ENCODE data around the gene RBMS3.
"Not testable (repeated sequence)": the region's sequence is repeated elsewhere in the genome, so short reads cannot be mapped to it uniquely, and the experiment has no call there.

Gene RBMS3

DNA sequence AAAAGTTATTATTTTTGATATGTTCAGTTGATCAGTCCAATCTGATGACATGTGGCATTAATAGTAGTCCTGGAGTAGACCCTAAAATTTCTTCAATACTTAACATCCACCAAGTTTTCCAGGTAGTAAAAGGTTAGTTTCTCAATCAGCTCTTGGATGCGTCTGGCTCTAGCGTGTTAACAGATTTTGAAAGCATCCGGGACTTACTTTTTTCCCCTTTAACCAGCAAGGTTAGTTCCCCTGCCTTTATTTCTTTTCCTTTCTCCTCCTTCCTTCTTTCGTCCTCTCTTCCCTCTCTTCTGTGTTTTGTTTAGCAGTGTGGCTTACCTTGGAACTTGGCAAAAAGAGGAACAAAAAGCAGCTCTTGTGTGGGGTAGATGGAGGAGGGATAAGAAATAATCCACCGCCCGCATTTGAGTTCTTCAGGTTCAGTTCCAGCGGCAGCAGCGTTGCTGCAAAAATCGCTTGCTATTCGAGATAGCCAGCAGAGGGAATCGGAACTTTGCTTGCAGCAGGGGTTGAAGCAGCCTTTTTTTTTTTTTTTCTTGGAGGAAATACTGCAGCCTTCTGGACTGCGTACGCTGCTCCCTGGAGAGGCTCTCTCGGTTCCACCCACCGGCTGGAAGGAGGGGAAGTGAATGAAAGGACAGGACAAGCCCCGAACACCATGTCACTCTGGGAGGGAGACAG lies at the start of gene RBMS3:
RBMS3 (plus strand) TSS at position 668 of the 690 bp plus-strand sequence.
- DNase-seq, result peak; percentile 96

DNA sequence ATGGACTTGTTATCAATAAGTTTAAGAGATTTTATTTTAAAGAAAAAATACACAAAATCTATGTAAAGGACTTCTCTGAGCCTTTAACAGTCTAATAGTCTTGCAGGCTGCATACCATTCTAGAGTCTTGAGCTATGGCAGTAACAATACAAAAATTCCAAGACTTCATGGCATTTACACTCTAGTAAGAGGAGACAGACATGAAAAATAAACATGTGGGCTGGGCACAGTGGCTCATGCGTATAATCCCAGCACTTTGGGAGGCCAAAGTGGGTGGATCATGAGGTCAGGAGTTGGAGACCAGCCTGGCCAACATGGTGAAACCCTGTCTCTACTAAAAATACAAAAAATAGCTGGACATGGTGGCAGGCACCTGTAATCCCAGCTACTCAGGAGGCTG lies 47.7 kb upstream of the RBMS3 start:
- not testable (repeated sequence) for DNase-seq

GRCh38 chr3:29236146-29236840 lies 44.6 kb upstream of the RBMS3 start:
- no peak for DNase-seq

DNA sequence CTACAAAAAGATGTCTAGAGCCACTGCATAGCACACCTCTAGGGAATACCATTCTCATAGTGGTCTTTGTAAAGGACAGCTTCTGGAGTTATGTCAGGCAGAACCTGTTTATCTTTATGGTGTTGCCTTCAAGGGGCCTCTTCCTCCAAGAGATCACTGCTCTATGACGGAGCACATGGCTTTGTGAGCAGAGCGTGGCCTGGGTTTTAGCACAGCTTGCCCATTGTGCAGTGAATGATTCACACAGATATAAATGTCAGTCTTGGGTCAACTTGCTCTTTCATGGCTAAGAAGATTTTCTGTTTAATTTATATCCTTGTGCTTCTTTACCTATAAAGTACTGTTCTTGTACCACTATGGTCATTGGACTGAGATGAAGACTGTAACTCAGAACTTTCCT lies 41.5 kb upstream of the RBMS3 start:
- no peak for DNase-seq

DNA sequence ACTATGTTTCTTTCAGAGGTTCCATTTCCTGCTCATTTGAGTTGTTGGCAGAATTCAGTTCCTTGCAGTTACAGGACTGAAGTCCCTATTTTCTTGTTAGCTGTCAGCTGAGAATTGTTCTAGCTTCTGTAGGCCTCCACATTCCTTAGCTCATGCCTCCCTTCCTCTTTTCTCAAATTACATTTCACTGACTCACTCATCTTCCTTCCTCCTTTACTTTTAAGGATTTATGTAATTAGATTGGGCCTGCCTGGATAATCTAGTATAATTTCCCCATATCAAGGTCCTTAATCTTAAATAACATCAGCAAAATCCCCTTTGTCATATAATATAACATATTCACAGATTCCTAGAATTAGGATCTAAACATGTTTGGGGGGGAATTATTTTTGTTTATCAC lies 40.6 kb upstream of the RBMS3 start:
- no peak for DNase-seq

- DNase-seq, result no peak
Measured at GRCh38 chr3:29240887-29241286, 40.0 kb upstream of the RBMS3 start.

DNA sequence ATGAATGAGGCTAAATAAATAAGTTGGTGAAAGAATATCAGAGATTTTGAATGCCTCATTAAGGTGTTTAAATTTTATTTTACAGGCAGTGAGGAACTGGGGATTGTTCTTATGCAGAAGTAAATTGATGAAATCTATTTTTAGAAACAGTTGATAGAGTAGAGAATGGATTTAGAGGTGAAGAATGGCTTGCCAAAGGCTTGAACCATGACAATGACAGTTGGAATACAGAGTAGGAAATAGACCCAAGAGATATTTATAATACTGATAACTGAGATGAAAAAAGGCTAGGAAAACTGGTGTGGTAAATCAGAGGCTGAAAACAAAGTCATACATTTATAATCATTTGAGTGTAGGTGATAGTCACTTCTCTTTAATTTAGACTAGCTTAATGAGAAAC lies 39.0 kb upstream of the RBMS3 start:
- DNase-seq, result no peak

DNA sequence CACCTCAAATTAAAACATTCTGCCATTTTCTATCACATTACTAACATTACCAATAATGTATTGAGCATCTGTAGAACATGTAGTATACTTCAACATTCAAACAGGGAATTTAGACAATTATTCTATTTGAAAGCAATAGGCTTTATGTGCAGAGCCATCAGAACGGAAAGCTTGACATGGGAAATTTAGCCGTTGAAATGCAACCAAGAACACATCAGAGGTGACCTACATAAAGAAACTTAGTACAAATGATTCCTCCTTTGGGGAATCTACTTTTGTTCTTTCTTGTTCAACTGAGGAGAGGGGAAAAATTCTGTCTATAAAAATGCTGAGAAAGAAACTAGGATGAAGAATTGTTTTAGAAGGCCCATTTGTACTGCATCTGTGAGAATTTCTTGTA lies 38.6 kb upstream of the RBMS3 start:
- no peak for DNase-seq

GRCh38 chr3:29245441-29245840 lies 35.4 kb upstream of the RBMS3 start:
- no peak for DNase-seq

GRCh38 chr3:29247088-29247745 lies 33.7 kb upstream of the RBMS3 start:
- DNase-seq, result no peak

DNA sequence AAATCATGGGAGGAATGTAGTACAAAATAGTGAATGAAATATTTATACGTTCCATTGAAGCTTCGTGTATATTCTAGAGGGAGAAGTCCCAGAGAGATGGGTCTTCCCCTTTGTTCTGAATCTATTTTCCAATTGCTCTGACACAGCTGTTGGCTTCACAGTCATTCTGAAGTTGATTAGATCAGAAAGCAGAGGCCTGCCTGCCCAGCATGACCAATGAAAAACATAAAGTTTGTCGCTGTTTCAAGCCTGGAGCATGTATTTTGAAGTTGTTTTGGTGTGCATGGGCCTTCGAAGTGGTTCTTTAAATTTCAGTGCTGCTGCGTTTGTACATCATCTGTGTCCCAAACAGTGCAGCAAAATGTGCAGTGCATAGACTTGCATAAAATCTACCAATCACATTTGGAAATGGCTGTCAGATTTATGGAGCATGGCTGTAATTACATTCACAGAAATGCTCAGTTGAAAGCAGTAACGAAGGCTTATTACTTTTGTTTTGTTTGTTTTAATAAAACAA lies 31.0 kb upstream of the RBMS3 start:
- no peak for DNase-seq

GRCh38 chr3:29255854-29256696 lies 24.8 kb upstream of the RBMS3 start:
- no peak for DNase-seq

- DNase-seq, result no peak
Measured at GRCh38 chr3:29258161-29258560, 22.7 kb upstream of the RBMS3 start.

DNA sequence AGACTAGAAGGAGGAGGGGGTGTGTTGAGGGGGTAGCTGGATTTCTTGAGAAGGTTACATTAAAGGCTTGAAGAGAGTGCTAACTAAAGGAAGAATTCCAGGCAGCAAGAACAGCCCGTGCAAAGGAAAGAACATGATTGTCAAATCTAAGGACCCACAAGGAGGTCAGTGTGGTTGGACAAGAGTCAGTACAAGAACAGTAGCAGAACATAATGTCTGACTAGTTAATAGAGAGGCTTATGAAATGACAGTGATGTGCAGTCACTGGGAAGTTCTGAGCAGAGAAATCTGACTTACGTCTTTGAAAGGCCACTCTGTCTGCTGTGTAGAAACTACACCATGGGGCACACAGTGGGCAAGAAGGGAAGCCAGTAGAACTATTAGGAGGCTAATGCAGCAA lies 19.8 kb upstream of the RBMS3 start:
- DNase-seq, result no peak

- DNase-seq, result no peak
Measured at GRCh38 chr3:29263476-29263875, 17.4 kb upstream of the RBMS3 start.

- DNase-seq, result no peak
Measured at GRCh38 chr3:29265509-29266072, 15.3 kb upstream of the RBMS3 start.

- peak; percentile 30 for DNase-seq
Measured at GRCh38 chr3:29267226-29267625, 13.6 kb upstream of the RBMS3 start.

GRCh38 chr3:29268651-29269050 lies 12.2 kb upstream of the RBMS3 start:
- no peak for DNase-seq

DNA sequence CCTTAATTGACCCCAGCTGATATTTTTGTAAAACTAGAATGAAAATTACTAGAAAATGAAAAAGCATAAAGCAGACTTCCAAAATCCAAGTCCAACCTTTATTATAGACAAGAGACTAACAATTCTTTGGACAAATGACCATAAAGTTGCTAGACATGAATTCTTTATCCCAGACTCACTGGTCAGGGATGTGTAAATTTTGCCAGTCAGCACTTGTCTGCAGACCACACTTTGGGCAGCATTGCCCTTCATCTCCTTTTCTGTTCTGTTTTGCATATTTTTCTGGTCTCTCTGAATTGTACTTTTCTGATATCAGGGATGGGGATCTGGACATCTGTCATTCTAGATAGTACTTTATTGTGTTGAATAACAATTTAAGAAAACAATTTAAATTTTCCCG lies 10.1 kb upstream of the RBMS3 start:
- DNase-seq, result no peak

- DNase-seq, result no peak
Measured at GRCh38 chr3:29271475-29271874, 9.4 kb upstream of the RBMS3 start.

- no peak for DNase-seq
Measured at GRCh38 chr3:29274667-29275066, 6.2 kb upstream of the RBMS3 start.

GRCh38 chr3:29275309-29275708 lies 5.6 kb upstream of the RBMS3 start:
- DNase-seq, result peak; percentile 50

- no peak for DNase-seq
Measured at GRCh38 chr3:29277249-29277648, 3.6 kb upstream of the RBMS3 start.

Measured in femur (tissue), 1 donor.